Measurements from ENCODE around the gene FN3KRP. TPM values are rescaled to one million over a fixed set of nuclear protein-coding genes. Genes with fewer than 3 reads are reported as not detected.

The FN3KRP gene
- total RNA-seq, 4 donors from 2014 or later = 9.3 to 122 (median 16.2) TPM

- no peak overlapping the region for H3K4me3 ChIP-seq (replicated peaks in 1 of 3)
- WGBS, 2 donors = 66 to 76% methylated on average over 4 of the region's 9 CpGs
- H3K27ac ChIP-seq = no peak overlapping the region
- no peaks in the 10 kb centered on the region for H3K27me3 ChIP-seq
- intact Hi-C loops (cut with DNase I) = no loop called here
- H3K4me1 ChIP-seq = no peaks in the 10 kb centered on the region
- no peaks in the 10 kb centered on the region for H3K36me3 ChIP-seq
- no peaks in the 10 kb centered on the region for H3K9me3 ChIP-seq
- no peak for DNase-seq
- TF ChIP-seq CTCF (IDR thresholded peaks at IDR 0.05) (no peak), POLR2A (IDR thresholded peaks at IDR 0.05) (no peak)
These were observed 7.4 kb upstream of the FN3KRP start for GRCh38 chr17:82709024-82709675.

GRCh38 chr17:82709676-82710498, 6.6 kb upstream of the FN3KRP start:
- 77 to 82% methylated on average over 14 to 20 of the region's 25 CpGs for WGBS, 2 donors
- no peak for DNase-seq
- TF ChIP-seq CTCF (IDR thresholded peaks at IDR 0.05) (no peak), POLR2A (IDR thresholded peaks at IDR 0.05) (no peak)
- no peak overlapping the region for H3K27ac ChIP-seq
- no peaks in the 10 kb centered on the region for H3K9me3 ChIP-seq
- H3K4me1 ChIP-seq = no peaks in the 10 kb centered on the region
- no peaks in the 10 kb centered on the region for H3K36me3 ChIP-seq
- H3K4me3 ChIP-seq (replicated peaks in 1 of 3) = no peak overlapping the region
- intact Hi-C loops (cut with DNase I) = no loop called here
- no peaks in the 10 kb centered on the region for H3K27me3 ChIP-seq

- H3K27ac ChIP-seq = no peak overlapping the region
- TF ChIP-seq CTCF (IDR thresholded peaks at IDR 0.05) = no peak
- no peak for TF ChIP-seq POLR2A (IDR thresholded peaks at IDR 0.05)
- 77% methylated on average over 20 to 27 of the region's 29 CpGs for WGBS, 2 donors
- no peaks in the 10 kb centered on the region for H3K36me3 ChIP-seq
- intact Hi-C loops (cut with DNase I) = no loop called here
- H3K27me3 ChIP-seq = no peaks in the 10 kb centered on the region
- peaks cover 0 to under 1% of the 10 kb centered on the region in 2 donors for H3K4me1 ChIP-seq
- no peak for DNase-seq
- H3K9me3 ChIP-seq = no peaks in the 10 kb centered on the region
- H3K4me3 ChIP-seq (replicated peaks in 1 of 3) = no peak overlapping the region
These were observed 5.8 kb upstream of the FN3KRP start for GRCh38 chr17:82710499-82711232.

GRCh38 chr17:82713071-82713723, 3.3 kb upstream of the FN3KRP start:
- TF ChIP-seq POLR2A (IDR thresholded peaks at IDR 0.05) (no peak), CTCF (IDR thresholded peaks at IDR 0.05) (no peak)
- Histone ChIP-seq H3K4me1 (peaks cover 14 to 16% of the 10 kb centered on the region in 2 donors), H3K9me3 (no peaks in the 10 kb centered on the region), H3K4me3 (replicated peaks in 1 of 3) (no peak overlapping the region), H3K27me3 (no peaks in the 10 kb centered on the region), H3K36me3 (no peaks in the 10 kb centered on the region), H3K27ac (no peak overlapping the region)
- intact Hi-C loops (cut with DNase I) = no loop called here
- WGBS, 2 donors = 80 to 91% methylated on average over 10 to 35 of the region's 35 CpGs
- DNase-seq = no peak

Data from thyroid gland (tissue), 4 donors.